Esophagus squamous epithelium (tissue), 4 donors: Measurements from ENCODE around the gene CCDC88C.

Source experiments
- CTCF ChIP-seq, 6 experiments: fragments of 450-650 bp in 4 of 6; fragments of 200-600 bp in 2 of 6; sonication (generic) in 2 of 6; IDR thresholded peaks; one replicate each; pipeline ENCODE4 v1.5.1; 2016 to 2019; ENCODE audit warnings: antibody characterized with exemption in 6 of 6, mild to moderate bottlenecking in 4 of 6, moderate library complexity in 4 of 6
- POLR2A ChIP-seq, 4 donors: fragments of 450-650 bp; IDR thresholded peaks; one replicate each; pipeline ENCODE4 v1.6.1; 2017; ENCODE audit warnings: antibody characterized with exemption in 4 of 4, mild to moderate bottlenecking in 4 of 4, moderate library complexity in 3 of 4

DNA sequence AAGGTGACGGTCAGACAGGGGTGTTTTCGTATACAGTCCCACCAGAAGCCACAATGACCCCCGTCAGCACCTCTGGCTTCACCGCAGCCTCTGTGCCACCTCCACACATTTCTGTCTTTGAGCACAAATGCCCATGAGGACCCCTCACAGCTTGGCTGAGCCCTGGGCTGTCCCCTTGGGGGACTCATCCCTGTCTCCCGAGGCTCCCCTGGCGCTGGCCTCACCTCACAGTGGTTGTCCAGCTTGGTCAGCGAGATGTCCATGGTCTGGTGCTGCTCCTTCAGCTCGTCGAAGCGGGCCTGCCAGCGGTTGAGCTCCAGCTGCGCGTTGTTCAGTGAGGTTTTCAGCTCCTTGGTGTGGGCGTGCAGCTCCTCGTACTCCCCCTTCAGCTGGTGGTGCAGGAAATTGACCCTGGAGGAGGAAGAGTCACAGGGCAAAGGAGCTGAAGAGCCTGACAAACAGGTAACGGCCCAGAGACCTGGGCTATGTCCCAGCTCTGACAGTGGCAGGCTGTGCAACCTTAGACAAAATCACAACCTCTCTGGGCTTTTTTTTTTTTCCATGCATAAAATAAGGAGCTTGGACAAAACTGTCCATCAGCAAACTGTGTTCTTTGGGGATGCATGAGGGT is 120.4 kb downstream of the CCDC88C start:
- TF ChIP-seq POLR2A (IDR thresholded peaks at IDR 0.05) (no peak), CTCF (IDR thresholded peaks at IDR 0.05) (no peak)
